HUES48 (cell line): ENCODE measurements around the gene PTPRN2.
"Not testable (repeated sequence)": the region's sequence is repeated elsewhere in the genome, so short reads cannot be mapped to it uniquely, and the experiment has no call there.

Source experiments
- H3K27ac ChIP-seq: one replicate; pipeline ENCODE4 v1.7.0; 2013; ENCODE audit warnings: low read depth, low read length, inconsistent platforms
- H3K27me3 ChIP-seq: 2 replicates; pipeline ENCODE4 v1.6.1; 2013; ENCODE audit warnings: mild to moderate bottlenecking, low read length; ENCODE audit not compliant: control insufficient read depth, insufficient read depth
- H3K36me3 ChIP-seq: 2 replicates; pipeline ENCODE4 v1.6.1; 2013; ENCODE audit warnings: low read length; ENCODE audit not compliant: control insufficient read depth, insufficient read depth
- H3K4me1 ChIP-seq: 2 replicates; pipeline ENCODE4 v1.6.1; 2013; ENCODE audit warnings: mild to moderate bottlenecking, low read length; ENCODE audit not compliant: control insufficient read depth, insufficient read depth
- H3K4me3 ChIP-seq: 2 replicates; pipeline ENCODE4 v1.5.1; 2013; ENCODE audit warnings: mild to moderate bottlenecking, low read depth, low read length
- H3K9ac ChIP-seq: 2 replicates; pipeline ENCODE4 v1.6.1; 2013; ENCODE audit warnings: mild to moderate bottlenecking, low read depth, low read length, moderate library complexity
- H3K9me3 ChIP-seq: 2 replicates; pipeline ENCODE4 v1.6.1; 2013; ENCODE audit warnings: low read length; ENCODE audit not compliant: control insufficient read depth, insufficient read depth

PTPRN2 gene

GRCh38 chr7:157903296-157903695 is 684.3 kb downstream of the PTPRN2 start:
- H3K27me3 ChIP-seq, result no peaks in the 10 kb centered on the region; the same call in 1 of the 2 replicates
- H3K9me3 ChIP-seq, result no peaks in the 10 kb centered on the region

GRCh38 chr7:157901816-157902610 is 685.6 kb downstream of the PTPRN2 start:
- H3K4me3 ChIP-seq, H3K9me3 ChIP-seq: not testable (repeated sequence)
- H3K4me1 ChIP-seq, result peaks cover 30% of the 10 kb centered on the region

More at GRCh38 chr7:157903296-157903695, 684.3 kb downstream of the PTPRN2 start:
- Histone ChIP-seq H3K27ac (no peak overlapping the region), H3K36me3 (no peaks in the 10 kb centered on the region), H3K9ac (no peak overlapping the region), H3K4me1 (peaks cover 30% of the 10 kb centered on the region), H3K4me3 (no peak overlapping the region)

GRCh38 chr7:157901166-157901565 is 686.5 kb downstream of the PTPRN2 start:
- H3K4me1 ChIP-seq, result peaks cover 28% of the 10 kb centered on the region
- H3K27ac ChIP-seq, result no peak overlapping the region
- no peak overlapping the region for H3K4me3 ChIP-seq
- no peaks in the 10 kb centered on the region; the same call in 1 of the 2 replicates for H3K27me3 ChIP-seq
- H3K36me3 ChIP-seq, result no peaks in the 10 kb centered on the region
- H3K9ac ChIP-seq, result no peak overlapping the region
- no peaks in the 10 kb centered on the region for H3K9me3 ChIP-seq

More at GRCh38 chr7:157901816-157902610, 685.6 kb downstream of the PTPRN2 start:
- H3K9ac ChIP-seq, H3K27ac ChIP-seq, H3K36me3 ChIP-seq, H3K27me3 ChIP-seq: not testable (repeated sequence)

GRCh38 chr7:157900556-157900955 is 687.1 kb downstream of the PTPRN2 start:
- H3K9ac ChIP-seq, result no peak overlapping the region
- H3K36me3 ChIP-seq, result no peaks in the 10 kb centered on the region
- peaks cover 22% of the 10 kb centered on the region for H3K4me1 ChIP-seq
- no peaks in the 10 kb centered on the region; the same call in 1 of the 2 replicates for H3K27me3 ChIP-seq
- H3K4me3 ChIP-seq, result no peak overlapping the region
- no peaks in the 10 kb centered on the region for H3K9me3 ChIP-seq
- no peak overlapping the region for H3K27ac ChIP-seq

- H3K4me1 ChIP-seq, result peaks cover 16% of the 10 kb centered on the region
- no peaks in the 10 kb centered on the region; the same call in 1 of the 2 replicates for H3K27me3 ChIP-seq
- no peak overlapping the region for H3K27ac ChIP-seq
- H3K36me3 ChIP-seq, result no peaks in the 10 kb centered on the region
- no peak overlapping the region for H3K9ac ChIP-seq
- H3K9me3 ChIP-seq, result no peaks in the 10 kb centered on the region
- H3K4me3 ChIP-seq, result no peak overlapping the region
These were observed 687.6 kb downstream of the PTPRN2 start for GRCh38 chr7:157900011-157900410.

GRCh38 chr7:157898802-157899505 is 688.7 kb downstream of the PTPRN2 start:
- Histone ChIP-seq H3K4me1 (peaks cover 10% of the 10 kb centered on the region; the same call in 1 of the 2 replicates), H3K9me3 (no peaks in the 10 kb centered on the region)

GRCh38 chr7:157898261-157898660 is 689.4 kb downstream of the PTPRN2 start:
- no peak overlapping the region for H3K27ac ChIP-seq
- peaks cover 10% of the 10 kb centered on the region; the same call in 1 of the 2 replicates for H3K4me1 ChIP-seq
- no peaks in the 10 kb centered on the region for H3K9me3 ChIP-seq
- H3K9ac ChIP-seq, result no peak overlapping the region
- no peaks in the 10 kb centered on the region for H3K36me3 ChIP-seq
- H3K4me3 ChIP-seq, result no peak overlapping the region
- no peaks in the 10 kb centered on the region; the same call in 1 of the 2 replicates for H3K27me3 ChIP-seq

More at GRCh38 chr7:157898802-157899505, 688.7 kb downstream of the PTPRN2 start:
- H3K27me3 ChIP-seq, result no peaks in the 10 kb centered on the region; the same call in 1 of the 2 replicates
- no peaks in the 10 kb centered on the region for H3K36me3 ChIP-seq
- no peak overlapping the region for H3K27ac ChIP-seq
- H3K4me3 ChIP-seq, result no peak overlapping the region
- H3K9ac ChIP-seq, result no peak overlapping the region

GRCh38 chr7:157897681-157898080 is 689.9 kb downstream of the PTPRN2 start:
- H3K27ac ChIP-seq, result no peak overlapping the region
- no peak overlapping the region for H3K9ac ChIP-seq
- no peaks in the 10 kb centered on the region for H3K36me3 ChIP-seq
- no peaks in the 10 kb centered on the region; the same call in 1 of the 2 replicates for H3K27me3 ChIP-seq
- H3K4me1 ChIP-seq, result peaks cover 10% of the 10 kb centered on the region; the same call in 1 of the 2 replicates
- no peaks in the 10 kb centered on the region for H3K9me3 ChIP-seq
- H3K4me3 ChIP-seq, result no peak overlapping the region

- no peaks in the 10 kb centered on the region for H3K9me3 ChIP-seq
- H3K27me3 ChIP-seq, result no peaks in the 10 kb centered on the region
- H3K27ac ChIP-seq, result no peak overlapping the region
- no peak overlapping the region for H3K4me3 ChIP-seq
- peaks cover 10% of the 10 kb centered on the region; the same call in 1 of the 2 replicates for H3K4me1 ChIP-seq
- no peaks in the 10 kb centered on the region for H3K36me3 ChIP-seq
- no peak overlapping the region for H3K9ac ChIP-seq
These were observed 690.7 kb downstream of the PTPRN2 start for GRCh38 chr7:157896774-157897555.

- not testable (repeated sequence) for H3K36me3 ChIP-seq, H3K27me3 ChIP-seq, H3K4me3 ChIP-seq, H3K9ac ChIP-seq, H3K27ac ChIP-seq, H3K9me3 ChIP-seq, H3K4me1 ChIP-seq
These were observed 691.3 kb downstream of the PTPRN2 start for GRCh38 chr7:157896376-157896675.
